Right lobe of liver (tissue), 4 donors: ENCODE data around the gene PIK3R5.

Experiments used
- POLR2A ChIP-seq: fragments of 450-650 bp; IDR thresholded peaks from one replicate; pipeline ENCODE4 v1.6.1; 2017; ENCODE audit warnings: antibody characterized with exemption, mild to moderate bottlenecking
- TF ChIP-seq, protein P1 (sequence below), 4 donors: fragments of 200-600 bp in 3 of 4; fragments of 450-650 bp in 1 of 4; IDR thresholded peaks; one replicate each; pipeline versions ENCODE4 v1.5.1 to v1.8.0; 2016 to 2022; ENCODE audit warnings: antibody characterized with exemption in 4 of 4, mild to moderate bottlenecking in 2 of 4
- donor health status: DM: no; HTN: no; CAD: no.
- donor health status: DM: no; HTN: no; CAD: no.
- donor health status: DM: no; HTN: yes; CAD: no.

DNA sequence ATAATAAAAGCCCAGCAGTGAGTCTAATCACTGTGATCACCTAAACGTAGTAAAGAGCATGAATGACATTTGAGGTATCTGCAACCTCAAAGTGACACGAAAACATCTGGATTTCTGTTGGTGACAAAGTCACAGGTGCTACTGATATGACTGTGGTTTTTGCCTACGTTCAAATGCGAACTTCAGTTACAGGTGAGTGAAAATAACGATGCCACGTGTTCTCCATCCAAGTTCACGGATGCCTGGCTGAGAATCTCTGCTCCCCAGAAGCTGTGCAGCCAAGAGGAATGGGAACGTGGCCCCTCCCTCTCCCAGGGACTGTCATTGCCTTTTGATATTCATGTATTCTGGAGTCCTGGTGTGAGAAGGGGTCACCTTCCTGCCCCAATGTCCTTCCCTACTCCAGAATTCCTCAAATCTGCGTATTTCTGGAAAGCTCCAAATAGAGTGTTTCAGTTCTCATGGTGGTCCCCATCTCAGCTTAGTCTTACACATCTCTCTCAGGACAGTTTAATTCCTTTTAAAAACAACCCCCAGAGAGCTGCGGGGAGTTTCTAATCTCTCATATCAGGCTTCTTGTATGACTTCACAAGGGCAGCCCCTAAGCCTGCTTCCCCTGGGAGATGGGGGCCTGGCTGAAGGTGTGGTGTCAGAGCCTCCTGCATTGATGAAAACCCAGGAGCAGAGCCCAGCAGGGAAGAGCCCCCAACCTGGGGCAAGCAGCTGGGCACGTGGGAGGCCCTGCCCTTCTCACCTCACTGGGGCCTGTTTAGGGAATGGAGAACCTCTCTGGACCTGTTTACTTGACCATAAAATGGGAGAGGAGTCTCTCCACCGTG, 25.8 kb downstream of the PIK3R5 start:
- no peak for TF ChIP-seq POLR2A
- TF ChIP-seq, protein P1, sequence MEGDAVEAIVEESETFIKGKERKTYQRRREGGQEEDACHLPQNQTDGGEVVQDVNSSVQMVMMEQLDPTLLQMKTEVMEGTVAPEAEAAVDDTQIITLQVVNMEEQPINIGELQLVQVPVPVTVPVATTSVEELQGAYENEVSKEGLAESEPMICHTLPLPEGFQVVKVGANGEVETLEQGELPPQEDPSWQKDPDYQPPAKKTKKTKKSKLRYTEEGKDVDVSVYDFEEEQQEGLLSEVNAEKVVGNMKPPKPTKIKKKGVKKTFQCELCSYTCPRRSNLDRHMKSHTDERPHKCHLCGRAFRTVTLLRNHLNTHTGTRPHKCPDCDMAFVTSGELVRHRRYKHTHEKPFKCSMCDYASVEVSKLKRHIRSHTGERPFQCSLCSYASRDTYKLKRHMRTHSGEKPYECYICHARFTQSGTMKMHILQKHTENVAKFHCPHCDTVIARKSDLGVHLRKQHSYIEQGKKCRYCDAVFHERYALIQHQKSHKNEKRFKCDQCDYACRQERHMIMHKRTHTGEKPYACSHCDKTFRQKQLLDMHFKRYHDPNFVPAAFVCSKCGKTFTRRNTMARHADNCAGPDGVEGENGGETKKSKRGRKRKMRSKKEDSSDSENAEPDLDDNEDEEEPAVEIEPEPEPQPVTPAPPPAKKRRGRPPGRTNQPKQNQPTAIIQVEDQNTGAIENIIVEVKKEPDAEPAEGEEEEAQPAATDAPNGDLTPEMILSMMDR (IDR thresholded peaks at IDR 0.05) = no peak
